Activated effector memory CD4-positive, alpha-beta T cell treated with anti-CD3 and anti-CD28 coated beads, Interleukin-2, amount 50 U/mL, for 16 hours (primary cell): ENCODE data around the gene GPR107.

Experiments used
- DNase-seq: peaks from one replicate; pipeline ENCODE4 v3.0.0-alpha.2; 2020

The GPR107 gene

GRCh38 chr9:130139251-130139650, 85.5 kb downstream of the GPR107 start:
- DNase-seq, result no peak

- no peak for DNase-seq
These were observed 87.0 kb downstream of the GPR107 start for GRCh38 chr9:130140706-130141105.

- no peak for DNase-seq
These were observed 88.3 kb downstream of the GPR107 start for GRCh38 chr9:130142056-130142455.

GRCh38 chr9:130142641-130143040, 88.9 kb downstream of the GPR107 start:
- DNase-seq, result no peak

- DNase-seq, result no peak
These were observed 89.7 kb downstream of the GPR107 start for GRCh38 chr9:130143279-130143893.

- no peak for DNase-seq
These were observed 90.3 kb downstream of the GPR107 start for GRCh38 chr9:130143958-130144366.

GRCh38 chr9:130144703-130145102, 91.0 kb downstream of the GPR107 start:
- no peak for DNase-seq

- DNase-seq, result no peak
These were observed 92.0 kb downstream of the GPR107 start for GRCh38 chr9:130145658-130146057.

GRCh38 chr9:130147198-130147597, 93.5 kb downstream of the GPR107 start:
- DNase-seq, result no peak

- no peak for DNase-seq
These were observed 94.2 kb downstream of the GPR107 start for GRCh38 chr9:130147910-130148309.

- DNase-seq, result no peak
These were observed 95.3 kb downstream of the GPR107 start for GRCh38 chr9:130149031-130149430.

- DNase-seq, result no peak
These were observed 96.1 kb downstream of the GPR107 start for GRCh38 chr9:130149654-130150286.

- no peak for DNase-seq
These were observed 97.2 kb downstream of the GPR107 start for GRCh38 chr9:130150779-130151382.

GRCh38 chr9:130154816-130155215, 101.1 kb downstream of the GPR107 start:
- DNase-seq, result no peak

GRCh38 chr9:130155647-130156046, 101.9 kb downstream of the GPR107 start:
- no peak for DNase-seq

- DNase-seq, result no peak
These were observed 103.0 kb downstream of the GPR107 start for GRCh38 chr9:130156672-130157071.

GRCh38 chr9:130157079-130157478, 103.4 kb downstream of the GPR107 start:
- DNase-seq, result no peak

- DNase-seq, result no peak
These were observed 104.3 kb downstream of the GPR107 start for GRCh38 chr9:130158001-130158400.

- no peak for DNase-seq
These were observed 105.4 kb downstream of the GPR107 start for GRCh38 chr9:130159057-130159456.

- DNase-seq, result no peak
These were observed 106.4 kb downstream of the GPR107 start for GRCh38 chr9:130159915-130160670.

GRCh38 chr9:130160862-130161470, 107.3 kb downstream of the GPR107 start:
- DNase-seq, result no peak

- DNase-seq, result no peak
These were observed 111.9 kb downstream of the GPR107 start for GRCh38 chr9:130165579-130165978.

- no peak for DNase-seq
These were observed 112.7 kb downstream of the GPR107 start for GRCh38 chr9:130166399-130166798.
